GM12875 (cell line): ENCODE data around the gene BPIFB2.

ENCODE experiments used
- H3K4me3 ChIP-seq: one replicate; pipeline ENCODE4 v1.5.1; 2011; ENCODE audit warnings: low read depth, low read length, control low read depth
- TF ChIP-seq, protein P1 (sequence below): IDR thresholded peaks from 2 replicates; pipeline ENCODE4 v1.5.1; 2011; ENCODE audit warnings: low read depth, mild to moderate bottlenecking, control low read depth, inconsistent platforms, low read length, moderate library complexity, borderline replicate concordance; ENCODE audit not compliant: insufficient read depth

The BPIFB2 gene

DNA sequence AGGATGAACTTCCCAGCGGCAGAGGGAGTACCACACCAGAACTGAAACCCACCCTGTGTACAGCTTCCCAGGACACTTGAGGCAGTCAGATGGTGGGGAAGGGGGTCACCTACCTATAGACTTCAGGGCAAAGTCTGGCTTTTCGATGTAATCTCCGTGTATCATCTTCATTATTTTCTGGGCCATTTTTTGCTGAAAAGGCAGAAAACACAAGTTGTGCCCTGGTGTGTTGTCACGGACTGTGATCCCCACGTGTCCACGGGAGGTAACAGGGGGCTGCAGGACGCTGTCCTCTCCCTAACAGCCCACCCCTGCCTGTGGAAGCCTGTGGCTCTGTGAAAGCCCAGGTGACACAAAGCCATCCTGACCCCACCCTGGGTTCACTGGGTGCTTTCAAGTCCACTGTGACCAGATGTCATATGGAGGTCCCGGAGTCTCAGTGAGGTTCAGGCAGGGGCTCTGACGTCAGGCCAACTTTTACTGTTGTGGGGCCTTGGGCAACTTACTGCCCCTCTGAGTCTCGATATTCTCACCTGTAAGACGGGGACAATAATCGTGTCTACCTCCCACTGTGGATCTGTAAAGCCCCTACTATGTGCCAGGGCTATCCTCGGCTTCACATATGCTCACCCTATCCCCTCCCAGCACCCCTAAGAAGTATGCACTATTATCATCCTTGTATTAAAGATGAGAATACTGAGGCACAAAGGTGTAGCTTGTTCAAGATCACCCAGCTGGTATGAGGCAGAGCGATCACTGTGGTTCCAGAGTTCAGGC, 17.8 kb upstream of the BPIFB2 start:
- TF ChIP-seq, protein P1, sequence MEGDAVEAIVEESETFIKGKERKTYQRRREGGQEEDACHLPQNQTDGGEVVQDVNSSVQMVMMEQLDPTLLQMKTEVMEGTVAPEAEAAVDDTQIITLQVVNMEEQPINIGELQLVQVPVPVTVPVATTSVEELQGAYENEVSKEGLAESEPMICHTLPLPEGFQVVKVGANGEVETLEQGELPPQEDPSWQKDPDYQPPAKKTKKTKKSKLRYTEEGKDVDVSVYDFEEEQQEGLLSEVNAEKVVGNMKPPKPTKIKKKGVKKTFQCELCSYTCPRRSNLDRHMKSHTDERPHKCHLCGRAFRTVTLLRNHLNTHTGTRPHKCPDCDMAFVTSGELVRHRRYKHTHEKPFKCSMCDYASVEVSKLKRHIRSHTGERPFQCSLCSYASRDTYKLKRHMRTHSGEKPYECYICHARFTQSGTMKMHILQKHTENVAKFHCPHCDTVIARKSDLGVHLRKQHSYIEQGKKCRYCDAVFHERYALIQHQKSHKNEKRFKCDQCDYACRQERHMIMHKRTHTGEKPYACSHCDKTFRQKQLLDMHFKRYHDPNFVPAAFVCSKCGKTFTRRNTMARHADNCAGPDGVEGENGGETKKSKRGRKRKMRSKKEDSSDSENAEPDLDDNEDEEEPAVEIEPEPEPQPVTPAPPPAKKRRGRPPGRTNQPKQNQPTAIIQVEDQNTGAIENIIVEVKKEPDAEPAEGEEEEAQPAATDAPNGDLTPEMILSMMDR: no peak

DNA sequence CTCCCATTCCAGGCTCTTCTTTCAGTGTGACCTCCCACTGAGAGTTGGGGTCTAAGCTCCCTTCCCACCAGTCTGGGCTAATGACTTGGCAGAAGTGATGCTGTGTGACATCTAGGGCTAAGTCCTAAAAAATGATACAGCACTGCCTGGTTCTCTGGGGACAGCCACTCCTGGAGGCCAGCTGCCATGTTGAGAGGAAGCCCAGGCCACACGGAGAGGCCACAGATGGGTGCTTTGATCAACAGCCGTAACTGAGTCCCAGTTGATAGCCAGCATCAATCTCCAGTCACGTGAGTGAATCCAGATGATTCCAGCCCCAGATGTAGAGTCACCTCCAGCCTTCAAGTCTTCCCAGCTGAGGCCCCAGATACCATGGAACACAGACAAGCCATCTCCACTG, 17.1 kb upstream of the BPIFB2 start:
- H3K4me3 ChIP-seq: no peak overlapping the region
- TF ChIP-seq, protein P1: no peak

More for the DNA sequence above, 17.8 kb upstream of the BPIFB2 start:
- no peak overlapping the region for H3K4me3 ChIP-seq

DNA sequence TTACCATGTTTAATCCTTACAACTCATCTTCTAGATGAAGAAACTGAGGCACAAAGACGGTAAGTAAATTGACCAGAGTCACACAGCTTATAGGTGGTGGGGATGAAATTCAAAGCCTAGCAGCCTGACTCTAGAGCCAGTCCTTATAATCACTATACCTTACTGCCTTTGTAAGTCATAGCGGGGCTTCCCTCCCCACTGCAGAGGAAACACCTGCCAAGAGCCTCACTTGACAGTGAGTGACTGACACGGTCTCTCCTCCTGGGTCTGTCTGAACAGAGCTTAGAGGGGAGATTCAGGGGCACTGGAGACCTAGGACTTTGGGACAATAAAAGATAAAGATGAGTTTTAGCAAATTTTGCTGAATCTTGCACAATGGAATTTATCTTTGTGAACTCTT, 16.1 kb upstream of the BPIFB2 start:
- no peak overlapping the region for H3K4me3 ChIP-seq
- TF ChIP-seq, protein P1: no peak

DNA sequence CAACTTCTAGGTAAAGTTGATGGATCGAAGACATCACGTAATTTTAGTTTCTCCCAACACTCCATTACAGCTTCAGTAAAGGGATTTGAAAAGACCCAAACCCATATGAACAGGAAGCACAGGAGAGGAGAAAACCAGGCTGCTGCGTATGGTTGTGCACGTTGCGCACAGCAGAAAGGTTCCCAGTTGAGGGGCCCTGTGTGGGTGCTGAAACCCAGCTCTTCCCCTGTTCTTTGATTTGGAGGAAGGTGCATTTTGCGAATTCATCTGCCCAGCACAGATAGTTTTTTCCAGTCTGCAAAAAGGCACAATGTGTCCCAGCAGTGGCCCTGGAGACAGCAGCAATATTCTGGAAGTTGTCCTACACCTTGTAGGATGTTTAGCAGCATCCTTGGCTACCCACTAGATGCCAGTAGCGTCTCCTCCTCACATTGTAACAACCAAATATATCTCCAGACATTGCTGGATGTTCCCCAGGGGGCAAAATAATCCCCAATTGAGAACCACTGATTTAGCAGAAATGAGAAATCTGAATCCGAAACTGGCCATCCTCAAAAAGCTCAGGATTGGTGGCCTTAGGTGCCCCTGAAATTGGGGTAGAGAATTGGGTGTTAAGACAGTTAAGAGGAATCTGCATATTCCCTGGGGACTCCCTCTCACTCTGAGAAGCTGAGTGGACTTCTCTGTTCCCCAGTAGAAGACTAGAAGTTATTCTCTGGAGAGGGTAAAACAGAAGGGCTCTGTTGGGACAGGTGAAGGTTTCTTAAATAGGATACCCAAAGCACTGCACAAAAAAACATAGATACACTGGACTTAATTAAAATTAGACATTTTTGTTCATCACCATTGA, 15.5 kb upstream of the BPIFB2 start:
- no peak overlapping the region for H3K4me3 ChIP-seq
- TF ChIP-seq, protein P1: no peak

DNA sequence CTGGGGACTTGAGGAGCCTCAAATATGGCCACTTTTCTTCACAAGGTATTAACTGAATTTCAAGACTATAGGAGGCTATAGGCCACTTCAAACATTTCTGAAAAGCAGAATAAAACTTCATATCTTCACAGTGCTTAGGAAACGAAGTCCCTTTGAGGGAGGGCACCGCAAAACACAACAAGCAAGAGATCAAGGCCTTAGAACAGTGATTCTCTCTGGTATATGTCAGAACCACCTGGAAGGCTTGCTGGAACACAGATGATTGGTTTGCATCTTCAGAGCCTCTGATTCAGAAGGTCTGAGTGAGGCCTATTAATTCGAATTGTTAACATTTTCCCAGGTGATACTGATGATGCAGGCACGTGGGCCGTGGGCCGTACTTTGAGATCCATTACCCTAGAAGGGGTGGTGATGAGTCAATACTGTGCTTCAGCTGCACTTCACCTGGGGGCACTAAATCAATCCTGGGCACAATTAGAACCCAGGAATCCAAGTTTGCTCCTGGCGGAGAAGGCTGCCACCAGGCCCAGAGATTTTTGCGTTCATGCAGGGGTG, 13.9 kb upstream of the BPIFB2 start:
- no peak overlapping the region for H3K4me3 ChIP-seq
- TF ChIP-seq, protein P1: no peak

DNA sequence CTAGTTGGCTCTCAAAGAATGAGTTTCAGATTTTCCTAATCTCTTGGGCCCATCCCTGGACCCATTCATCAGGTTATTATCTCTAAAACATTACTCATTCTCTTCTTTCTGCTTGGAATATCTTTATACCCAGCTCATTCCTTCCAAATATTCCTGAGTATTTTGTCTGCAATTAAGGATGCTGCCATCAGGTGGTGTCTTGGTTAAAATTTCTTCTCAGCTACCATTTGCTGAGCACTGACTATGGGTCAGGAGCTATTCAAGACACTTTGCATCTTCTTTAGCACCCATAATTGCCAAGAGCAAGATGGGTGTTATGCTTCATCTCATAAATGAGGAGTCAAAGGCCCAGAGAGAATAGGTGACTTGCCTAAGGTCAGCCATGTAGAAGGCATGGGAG, 11.7 kb upstream of the BPIFB2 start:
- H3K4me3 ChIP-seq: no peak overlapping the region
- TF ChIP-seq, protein P1: no peak
